ENCODE results near the gene TSACC.

DNA sequence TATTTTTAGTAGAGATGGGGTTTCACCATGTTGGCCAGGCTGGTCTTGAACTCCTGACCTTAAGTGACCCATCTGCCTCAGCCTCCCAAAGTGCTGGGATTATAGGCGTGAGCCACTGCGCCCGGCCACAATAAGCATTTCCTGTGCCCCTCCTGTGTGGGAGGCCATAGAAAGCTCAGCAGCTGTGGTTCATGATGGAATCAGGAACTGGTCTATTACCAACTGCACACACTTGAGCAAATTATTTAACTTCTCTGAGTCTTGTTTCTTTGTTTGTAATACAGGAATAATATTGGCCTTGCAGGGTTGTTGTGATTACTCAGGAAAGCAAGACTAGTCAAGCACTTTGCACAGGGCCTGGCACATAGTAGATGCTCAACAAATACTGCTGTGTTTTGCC is 45.7 kb downstream of the TSACC start:
- TF ChIP-seq POLR2A (IDR thresholded peaks at IDR 0.05) (no peak), CTCF (IDR thresholded peaks at IDR 0.05) (no peak)
